AG04449 (cell line): Measurements from ENCODE around the gene ZDHHC1.
A peak's percentile ranks its signal among the peaks of the same experiment; 100 is the strongest.
"Not testable (repeated sequence)": the region's sequence is repeated elsewhere in the genome, so short reads cannot be mapped to it uniquely, and the experiment has no call there.

ENCODE experiments used
- CTCF ChIA-PET: fragments of 350-600 bp; formaldehyde crosslinking; extraction: SDS; loops from one replicate; lab custom pipeline; 2021; ENCODE audit warnings: antibody characterized with exemption; lab: Yijun Ruan, JAX
- POLR2A ChIA-PET: fragments of 400-600, 350-600 bp; formaldehyde crosslinking; extraction: SDS; loops from one replicate; lab custom pipeline; 2020; ENCODE audit warnings: antibody characterized with exemption, inconsistent platforms; lab: Yijun Ruan, JAX
- DNase-seq: peaks from one replicate; pipeline ENCODE4 v3.0.0-alpha.2; 2010; ENCODE audit warnings: low read depth, low spot score
- H3K4me3 ChIP-seq: 2 replicates; pipeline ENCODE4 v1.5.1; 2011; ENCODE audit warnings: low read depth, mild to moderate bottlenecking, control low read depth, low read length
- CTCF ChIP-seq: IDR thresholded peaks from one replicate; pipeline ENCODE4 v1.5.1; 2011; ENCODE audit warnings: mild to moderate bottlenecking, moderate library complexity, low read length, control low read depth, inconsistent platforms; ENCODE audit not compliant: insufficient read depth; ENCODE audit errors: missing control alignments

ZDHHC1 gene

GRCh38 chr16:67419931-67420330 is 3.7 kb upstream of the ZDHHC1 start:
- no peak for TF ChIP-seq CTCF
- POLR2A ChIA-PET, result interaction anchor here (0.6 kb wide), 1 partner anchor 82 kb away, joined by 4 read pairs; no protein-coding TSS in a partner anchor
- CTCF ChIA-PET, result interaction anchor here (1.0 to 9.7 kb wide), 2 partner anchors 45 to 141 kb away, joined by 3 to 154 read pairs; partner anchors contain the start of gene PLEKHG4
- no peak for DNase-seq
- no peak overlapping the region for H3K4me3 ChIP-seq

GRCh38 chr16:67419502-67419901 is 3.2 kb upstream of the ZDHHC1 start:
- ChIA-PET POLR2A (no interaction called here), CTCF (interaction anchor here (1.0 kb wide), 1 partner anchor 141 kb away, joined by 3 read pairs; the partner anchor contains the start of gene PLEKHG4)
- no peak overlapping the region for H3K4me3 ChIP-seq
- TF ChIP-seq CTCF, result no peak
- no peak for DNase-seq

- no peak overlapping the region for H3K4me3 ChIP-seq
- no peak for TF ChIP-seq CTCF
- DNase-seq, result no peak
- ChIA-PET CTCF (interaction anchor here (0.8 to 3.3 kb wide), 25 partner anchors 9 to 168 kb away, joined by 3 to 79 read pairs (median 5); partner anchors contain the start of gene ATP6V0D1), POLR2A (no interaction called here)
Measured at GRCh38 chr16:67417333-67418061, 1.2 kb upstream of the ZDHHC1 start.

- H3K4me3 ChIP-seq, result peak overlapping the region; percentile 73
- CTCF ChIA-PET, result interaction anchor here (1.1 to 5.0 kb wide), 6 partner anchors 12 to 449 kb away, joined by 3 to 43 read pairs (median 4); partner anchors contain the start of gene TPPP3
Measured at GRCh38 chr16:67415421-67415820, 856 bp downstream of the ZDHHC1 start.

GRCh38 chr16:67413978-67414911 is 2.0 kb downstream of the ZDHHC1 start:
- no peak for TF ChIP-seq CTCF
- H3K4me3 ChIP-seq, result no peak overlapping the region
- no peak for DNase-seq
- ChIA-PET CTCF (interaction anchor here (0.7 to 5.0 kb wide), 8 partner anchors 12 to 64 kb away, joined by 3 to 43 read pairs (median 4); partner anchors contain the start of gene TPPP3), POLR2A (no interaction called here)

More at GRCh38 chr16:67415421-67415820, 856 bp downstream of the ZDHHC1 start:
- DNase-seq, POLR2A ChIA-PET: not testable (repeated sequence)

GRCh38 chr16:67412294-67412693 is 4.0 kb downstream of the ZDHHC1 start:
- no peak for DNase-seq
- no peak for TF ChIP-seq CTCF
- POLR2A ChIA-PET, result interaction anchor here (0.6 kb wide), 1 partner anchor 163 kb away, joined by 4 read pairs; no protein-coding TSS in a partner anchor
- CTCF ChIA-PET, result interaction anchor here (0.6 to 5.0 kb wide), 4 partner anchors 15 to 152 kb away, joined by 3 to 43 read pairs (median 4); no protein-coding TSS in a partner anchor
- no peak overlapping the region for H3K4me3 ChIP-seq
